ENCODE results near the gene BPIFB3. TPM values are rescaled to one million over a fixed set of nuclear protein-coding genes. Genes with fewer than 3 reads are reported as not detected.
"Not testable (repeated sequence)": the region's sequence is repeated elsewhere in the genome, so short reads cannot be mapped to it uniquely, and the experiment has no call there.

Gene BPIFB3
- total RNA-seq, 1 experiment from 2014 or later = not detected

DNA sequence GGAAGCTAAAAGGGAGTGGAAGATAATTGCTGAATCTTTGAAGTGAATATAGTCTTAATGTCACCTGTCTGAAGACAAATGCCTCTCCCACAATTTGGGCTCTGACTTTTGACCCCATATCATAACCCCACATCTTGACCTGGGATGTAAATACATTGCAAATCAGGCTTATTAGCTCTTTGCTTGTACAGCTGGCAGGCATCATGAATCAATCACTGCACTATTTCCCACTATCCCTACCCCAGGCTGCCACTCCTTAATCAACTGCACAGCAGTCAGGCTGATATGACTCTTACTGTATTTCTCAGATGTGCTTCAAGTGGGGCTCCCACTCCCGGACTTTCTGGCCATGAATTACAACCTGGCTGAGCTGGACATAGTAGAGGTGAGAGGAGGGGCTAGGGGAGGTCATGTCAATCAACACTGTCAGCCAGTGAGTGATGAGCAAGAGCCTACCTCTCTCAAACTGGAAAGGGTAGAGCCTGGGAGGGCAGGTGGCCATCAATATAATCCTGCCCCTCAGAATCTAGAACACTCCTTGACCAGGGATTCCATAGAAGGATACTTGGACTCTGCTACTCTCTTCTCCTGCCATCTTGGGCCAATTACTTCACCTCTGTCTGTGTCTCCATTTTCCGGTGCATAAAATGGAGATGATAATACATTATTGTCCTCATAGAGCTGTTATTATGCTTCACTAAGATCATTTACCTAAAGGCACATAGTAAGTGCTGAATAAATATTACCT is 10.5 kb upstream of the BPIFB3 start:
- ChIA-PET CTCF (no interaction called here), POLR2A (no interaction called here)
- H3K4me1 ChIP-seq (ENCODE audit: control insufficient read depth, insufficient read depth, low read length) = no peaks in the 10 kb centered on the region
- no peak overlapping the region for H3K27ac ChIP-seq (ENCODE audit: low read length)
- intact Hi-C loops (cut with micrococcal nuclease; ENCODE audit: unreplicated experiment) = no loop called here
- no peaks in the 10 kb centered on the region for H3K9me3 ChIP-seq (ENCODE audit: control insufficient read depth, insufficient read depth, low read depth, low read length)
- H3K36me3 ChIP-seq (ENCODE audit: control insufficient read depth, insufficient read depth, low read length) = no peaks in the 10 kb centered on the region
- in situ Hi-C loops (cut with HindIII; ENCODE audit: low pct_unique_long_range_greater_than_20kb, low sequenced_read_pairs) = no loop called here
- TF ChIP-seq SIN3A (IDR thresholded peaks at IDR 0.05; ENCODE audit: borderline replicate concordance, insufficient read depth, low read depth, low read length) = no peak
- TF ChIP-seq POLR2AphosphoS5 (IDR thresholded peaks at IDR 0.05; ENCODE audit: low read depth, low read length) = no peak
- TF ChIP-seq TCF7L2 (IDR thresholded peaks at IDR 0.05; ENCODE audit: low read depth, low read length) = no peak
- TF ChIP-seq, protein P1, sequence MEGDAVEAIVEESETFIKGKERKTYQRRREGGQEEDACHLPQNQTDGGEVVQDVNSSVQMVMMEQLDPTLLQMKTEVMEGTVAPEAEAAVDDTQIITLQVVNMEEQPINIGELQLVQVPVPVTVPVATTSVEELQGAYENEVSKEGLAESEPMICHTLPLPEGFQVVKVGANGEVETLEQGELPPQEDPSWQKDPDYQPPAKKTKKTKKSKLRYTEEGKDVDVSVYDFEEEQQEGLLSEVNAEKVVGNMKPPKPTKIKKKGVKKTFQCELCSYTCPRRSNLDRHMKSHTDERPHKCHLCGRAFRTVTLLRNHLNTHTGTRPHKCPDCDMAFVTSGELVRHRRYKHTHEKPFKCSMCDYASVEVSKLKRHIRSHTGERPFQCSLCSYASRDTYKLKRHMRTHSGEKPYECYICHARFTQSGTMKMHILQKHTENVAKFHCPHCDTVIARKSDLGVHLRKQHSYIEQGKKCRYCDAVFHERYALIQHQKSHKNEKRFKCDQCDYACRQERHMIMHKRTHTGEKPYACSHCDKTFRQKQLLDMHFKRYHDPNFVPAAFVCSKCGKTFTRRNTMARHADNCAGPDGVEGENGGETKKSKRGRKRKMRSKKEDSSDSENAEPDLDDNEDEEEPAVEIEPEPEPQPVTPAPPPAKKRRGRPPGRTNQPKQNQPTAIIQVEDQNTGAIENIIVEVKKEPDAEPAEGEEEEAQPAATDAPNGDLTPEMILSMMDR (IDR thresholded peaks at IDR 0.05) = no peak
- TF ChIP-seq, protein P2, sequence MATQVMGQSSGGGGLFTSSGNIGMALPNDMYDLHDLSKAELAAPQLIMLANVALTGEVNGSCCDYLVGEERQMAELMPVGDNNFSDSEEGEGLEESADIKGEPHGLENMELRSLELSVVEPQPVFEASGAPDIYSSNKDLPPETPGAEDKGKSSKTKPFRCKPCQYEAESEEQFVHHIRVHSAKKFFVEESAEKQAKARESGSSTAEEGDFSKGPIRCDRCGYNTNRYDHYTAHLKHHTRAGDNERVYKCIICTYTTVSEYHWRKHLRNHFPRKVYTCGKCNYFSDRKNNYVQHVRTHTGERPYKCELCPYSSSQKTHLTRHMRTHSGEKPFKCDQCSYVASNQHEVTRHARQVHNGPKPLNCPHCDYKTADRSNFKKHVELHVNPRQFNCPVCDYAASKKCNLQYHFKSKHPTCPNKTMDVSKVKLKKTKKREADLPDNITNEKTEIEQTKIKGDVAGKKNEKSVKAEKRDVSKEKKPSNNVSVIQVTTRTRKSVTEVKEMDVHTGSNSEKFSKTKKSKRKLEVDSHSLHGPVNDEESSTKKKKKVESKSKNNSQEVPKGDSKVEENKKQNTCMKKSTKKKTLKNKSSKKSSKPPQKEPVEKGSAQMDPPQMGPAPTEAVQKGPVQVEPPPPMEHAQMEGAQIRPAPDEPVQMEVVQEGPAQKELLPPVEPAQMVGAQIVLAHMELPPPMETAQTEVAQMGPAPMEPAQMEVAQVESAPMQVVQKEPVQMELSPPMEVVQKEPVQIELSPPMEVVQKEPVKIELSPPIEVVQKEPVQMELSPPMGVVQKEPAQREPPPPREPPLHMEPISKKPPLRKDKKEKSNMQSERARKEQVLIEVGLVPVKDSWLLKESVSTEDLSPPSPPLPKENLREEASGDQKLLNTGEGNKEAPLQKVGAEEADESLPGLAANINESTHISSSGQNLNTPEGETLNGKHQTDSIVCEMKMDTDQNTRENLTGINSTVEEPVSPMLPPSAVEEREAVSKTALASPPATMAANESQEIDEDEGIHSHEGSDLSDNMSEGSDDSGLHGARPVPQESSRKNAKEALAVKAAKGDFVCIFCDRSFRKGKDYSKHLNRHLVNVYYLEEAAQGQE (IDR thresholded peaks at IDR 0.05; ENCODE audit: insufficient read depth in 1 of 2, low read depth in 2 of 2, low read length in 1 of 2) = no peak
- H3K4me3 ChIP-seq (ENCODE audit: low read depth in 2 of 2, low read length in 2 of 2) = no peak overlapping the region
- no TSS peak for BruUV-seq (replicated peaks)
- H3K27me3 ChIP-seq (ENCODE audit: control insufficient read depth, insufficient read depth, low read length) = peaks cover 2% of the 10 kb centered on the region; the same call in 1 of the 2 replicates
- DNase-seq (ENCODE audit: low read depth, low spot score) (no peak), ATAC-seq (no peak)

DNA sequence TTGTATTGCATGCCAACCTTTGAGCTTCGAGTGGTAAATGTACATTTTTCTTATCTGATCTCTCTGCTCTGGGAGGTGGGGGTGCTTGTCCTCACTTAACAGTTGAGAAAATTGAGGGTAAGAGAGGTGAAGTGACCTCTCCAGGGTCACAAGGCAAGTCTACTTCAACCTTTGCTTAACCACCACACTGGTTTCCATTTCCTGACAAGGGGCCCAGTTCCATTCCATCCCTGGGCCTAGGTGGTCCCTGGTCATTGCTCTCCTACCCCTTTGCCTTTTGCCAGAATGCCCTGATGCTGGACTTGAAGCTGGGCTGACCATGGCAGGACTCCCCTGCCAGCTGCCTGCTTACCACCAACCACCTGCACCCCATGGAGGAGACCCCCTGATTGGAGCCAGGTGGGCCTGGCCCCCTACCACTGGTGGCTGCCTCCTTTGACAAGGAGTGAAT is 9.9 kb upstream of the BPIFB3 start:
- Histone ChIP-seq H3K4me1 (ENCODE audit: control insufficient read depth, insufficient read depth, low read length) (no peaks in the 10 kb centered on the region), H3K4me3 (ENCODE audit: low read depth in 2 of 2, low read length in 2 of 2) (no peak overlapping the region), H3K27me3 (ENCODE audit: control insufficient read depth, insufficient read depth, low read length) (peaks cover 2% of the 10 kb centered on the region; the same call in 1 of the 2 replicates), H3K9me3 (ENCODE audit: control insufficient read depth, insufficient read depth, low read depth, low read length) (no peaks in the 10 kb centered on the region), H3K27ac (ENCODE audit: low read length) (no peak overlapping the region), H3K36me3 (ENCODE audit: control insufficient read depth, insufficient read depth, low read length) (no peaks in the 10 kb centered on the region)
- POLR2A ChIA-PET = no interaction called here
- intact Hi-C loops (cut with micrococcal nuclease; ENCODE audit: unreplicated experiment) (no loop called here), in situ Hi-C loops (cut with HindIII; ENCODE audit: low pct_unique_long_range_greater_than_20kb, low sequenced_read_pairs) (no loop called here)
- no peak for ATAC-seq
- DNase-seq (ENCODE audit: low read depth, low spot score) = no peak
- TF ChIP-seq TCF7L2 (IDR thresholded peaks at IDR 0.05; ENCODE audit: low read depth, low read length) (no peak), POLR2AphosphoS5 (IDR thresholded peaks at IDR 0.05; ENCODE audit: low read depth, low read length) (no peak), SIN3A (IDR thresholded peaks at IDR 0.05; ENCODE audit: borderline replicate concordance, insufficient read depth, low read depth, low read length) (no peak)
- TF ChIP-seq, protein P2 (IDR thresholded peaks at IDR 0.05; ENCODE audit: insufficient read depth in 1 of 2, low read depth in 2 of 2, low read length in 1 of 2) = no peak
- TF ChIP-seq, protein P1 (IDR thresholded peaks at IDR 0.05) = no peak
- no TSS peak for BruUV-seq (replicated peaks)
- CTCF ChIA-PET = no interaction called here

DNA sequence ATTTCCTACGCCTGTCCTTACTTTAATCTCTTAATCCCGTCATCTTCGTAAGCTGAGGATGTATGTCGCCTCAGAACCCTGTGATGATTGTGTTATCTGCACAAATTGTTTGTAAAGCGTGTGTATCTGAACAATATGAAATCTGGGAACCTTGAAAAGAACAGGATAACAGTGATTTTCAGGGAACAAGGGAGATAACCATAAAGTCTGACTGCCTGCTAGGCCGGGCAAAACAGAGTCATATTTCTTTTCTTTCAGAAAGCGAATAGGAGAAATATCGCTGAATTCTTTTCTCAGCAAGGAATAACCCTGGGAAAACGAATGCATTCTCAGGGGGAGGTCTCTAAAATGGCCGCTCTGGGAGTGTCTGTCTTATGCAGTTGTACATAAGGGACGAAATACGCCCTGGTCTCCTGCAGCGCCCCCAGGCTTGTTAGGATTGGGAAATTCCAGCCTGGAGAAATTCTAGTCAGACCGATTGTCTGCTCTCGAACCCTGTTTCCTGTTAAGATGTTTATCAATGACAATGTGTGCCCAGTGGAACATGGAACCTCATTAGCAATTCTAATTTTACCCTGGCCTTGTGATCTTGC is 8.5 kb upstream of the BPIFB3 start:
- H3K27me3 ChIP-seq (ENCODE audit: control insufficient read depth, insufficient read depth, low read length); DNase-seq (ENCODE audit: low read depth, low spot score); H3K36me3 ChIP-seq (ENCODE audit: control insufficient read depth, insufficient read depth, low read length); BruUV-seq (replicated peaks); ATAC-seq; intact Hi-C loops (cut with micrococcal nuclease; ENCODE audit: unreplicated experiment); H3K4me1 ChIP-seq (ENCODE audit: control insufficient read depth, insufficient read depth, low read length); H3K4me3 ChIP-seq (ENCODE audit: low read depth in 2 of 2, low read length in 2 of 2); H3K27ac ChIP-seq (ENCODE audit: low read length); H3K9me3 ChIP-seq (ENCODE audit: control insufficient read depth, insufficient read depth, low read depth, low read length); POLR2A ChIA-PET; in situ Hi-C loops (cut with HindIII; ENCODE audit: low pct_unique_long_range_greater_than_20kb, low sequenced_read_pairs); CTCF ChIA-PET: not testable (repeated sequence)

Measured in Panc1 (cell line).